ENCODE data around the gene CROT.

- TF ChIP-seq MYC (IDR thresholded peaks at IDR 0.05; ENCODE audit: borderline replicate concordance, low read length) (no peak), KDM5A (IDR thresholded peaks at IDR 0.05) (no peak), POLR2A (IDR thresholded peaks at IDR 0.05; ENCODE audit: low read length) (no peak), POLR2AphosphoS2 (conservative IDR thresholded peaks at IDR 0.05; ENCODE audit: low read length) (no peak), MAZ (IDR thresholded peaks at IDR 0.05; ENCODE audit: borderline replicate concordance, low read depth, low read length) (no peak), HOXA7 (CRISPR knock-in tag; IDR thresholded peaks at IDR 0.05) (no peak), ZNF302 (CRISPR knock-in tag; IDR thresholded peaks at IDR 0.05) (no peak), RAD21 (conservative IDR thresholded peaks at IDR 0.05 in 1 of 2, IDR thresholded peaks at IDR 0.05 in 1 of 2) (no peak), CTCF (IDR thresholded peaks at IDR 0.05) (no peak), TP53 (CRISPR knock-in tag; IDR thresholded peaks at IDR 0.05) (no peak), RFX5 (IDR thresholded peaks at IDR 0.05) (no peak), EP300 (IDR thresholded peaks at IDR 0.05) (no peak), KDM1A (IDR thresholded peaks at IDR 0.05; ENCODE audit: low read depth) (no peak)
- TF ChIP-seq, protein P1, sequence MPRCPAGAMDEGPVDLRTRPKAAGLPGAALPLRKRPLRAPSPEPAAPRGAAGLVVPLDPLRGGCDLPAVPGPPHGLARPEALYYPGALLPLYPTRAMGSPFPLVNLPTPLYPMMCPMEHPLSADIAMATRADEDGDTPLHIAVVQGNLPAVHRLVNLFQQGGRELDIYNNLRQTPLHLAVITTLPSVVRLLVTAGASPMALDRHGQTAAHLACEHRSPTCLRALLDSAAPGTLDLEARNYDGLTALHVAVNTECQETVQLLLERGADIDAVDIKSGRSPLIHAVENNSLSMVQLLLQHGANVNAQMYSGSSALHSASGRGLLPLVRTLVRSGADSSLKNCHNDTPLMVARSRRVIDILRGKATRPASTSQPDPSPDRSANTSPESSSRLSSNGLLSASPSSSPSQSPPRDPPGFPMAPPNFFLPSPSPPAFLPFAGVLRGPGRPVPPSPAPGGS (IDR thresholded peaks at IDR 0.05) = no peak
These were observed 53.0 kb downstream of the CROT start for GRCh38 chr7:87398446-87398845.
